Thyroid gland (tissue), 4 donors: ENCODE data around the gene CCP110.

Experiments used
- POLR2A ChIP-seq, 2 donors: fragments of 450-650 bp; IDR thresholded peaks; one replicate each; pipeline ENCODE4 v1.6.1; 2017; ENCODE audit warnings: antibody characterized with exemption in 2 of 2, mild to moderate bottlenecking in 2 of 2, moderate library complexity in 1 of 2
- TF ChIP-seq, protein P1 (sequence below), 6 experiments: fragments of 200-600 bp in 3 of 6; fragments of 450-650 bp in 3 of 6; sonication (generic) in 3 of 6; IDR thresholded peaks; one replicate each; pipeline ENCODE4 v1.5.1; 2016 to 2019; ENCODE audit warnings: antibody characterized with exemption in 6 of 6, mild to moderate bottlenecking in 2 of 6, inconsistent platforms in 1 of 6, moderate library complexity in 1 of 6

DNA sequence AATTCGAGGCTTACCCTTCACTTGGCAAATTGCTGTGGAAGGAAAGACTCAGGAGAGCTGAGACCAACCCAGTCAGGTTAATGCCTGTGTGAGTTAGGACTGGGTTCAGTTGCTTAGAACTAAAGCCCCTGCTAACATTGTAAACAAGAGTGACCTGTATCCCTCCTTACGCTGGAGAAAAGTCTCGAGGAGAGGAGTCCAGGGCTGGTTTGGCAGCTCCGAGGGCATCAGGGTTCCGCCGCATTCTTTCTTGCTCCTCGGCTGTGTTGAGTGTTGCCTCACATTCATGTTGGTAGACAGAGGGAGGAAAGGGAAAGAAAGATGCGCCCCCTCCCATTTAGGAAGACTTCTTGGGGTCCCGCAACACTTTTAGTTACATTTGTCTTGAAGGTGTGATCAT is 50.3 kb downstream of the CCP110 start:
- TF ChIP-seq, protein P1, sequence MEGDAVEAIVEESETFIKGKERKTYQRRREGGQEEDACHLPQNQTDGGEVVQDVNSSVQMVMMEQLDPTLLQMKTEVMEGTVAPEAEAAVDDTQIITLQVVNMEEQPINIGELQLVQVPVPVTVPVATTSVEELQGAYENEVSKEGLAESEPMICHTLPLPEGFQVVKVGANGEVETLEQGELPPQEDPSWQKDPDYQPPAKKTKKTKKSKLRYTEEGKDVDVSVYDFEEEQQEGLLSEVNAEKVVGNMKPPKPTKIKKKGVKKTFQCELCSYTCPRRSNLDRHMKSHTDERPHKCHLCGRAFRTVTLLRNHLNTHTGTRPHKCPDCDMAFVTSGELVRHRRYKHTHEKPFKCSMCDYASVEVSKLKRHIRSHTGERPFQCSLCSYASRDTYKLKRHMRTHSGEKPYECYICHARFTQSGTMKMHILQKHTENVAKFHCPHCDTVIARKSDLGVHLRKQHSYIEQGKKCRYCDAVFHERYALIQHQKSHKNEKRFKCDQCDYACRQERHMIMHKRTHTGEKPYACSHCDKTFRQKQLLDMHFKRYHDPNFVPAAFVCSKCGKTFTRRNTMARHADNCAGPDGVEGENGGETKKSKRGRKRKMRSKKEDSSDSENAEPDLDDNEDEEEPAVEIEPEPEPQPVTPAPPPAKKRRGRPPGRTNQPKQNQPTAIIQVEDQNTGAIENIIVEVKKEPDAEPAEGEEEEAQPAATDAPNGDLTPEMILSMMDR (IDR thresholded peaks at IDR 0.05): no peak
- TF ChIP-seq POLR2A (IDR thresholded peaks at IDR 0.05): no peak
